GM12801 (cell line): ENCODE results near the gene EEF1AKMT3.

Experiments used
- CTCF ChIP-seq: IDR thresholded peaks from one replicate; pipeline ENCODE4 v1.5.1; 2011; ENCODE audit warnings: control low read depth; ENCODE audit not compliant: insufficient read length; ENCODE audit errors: extremely low read depth

Gene EEF1AKMT3

GRCh38 chr12:57822392-57823130 is 50.1 kb downstream of the EEF1AKMT3 start:
- no peak for TF ChIP-seq CTCF

DNA sequence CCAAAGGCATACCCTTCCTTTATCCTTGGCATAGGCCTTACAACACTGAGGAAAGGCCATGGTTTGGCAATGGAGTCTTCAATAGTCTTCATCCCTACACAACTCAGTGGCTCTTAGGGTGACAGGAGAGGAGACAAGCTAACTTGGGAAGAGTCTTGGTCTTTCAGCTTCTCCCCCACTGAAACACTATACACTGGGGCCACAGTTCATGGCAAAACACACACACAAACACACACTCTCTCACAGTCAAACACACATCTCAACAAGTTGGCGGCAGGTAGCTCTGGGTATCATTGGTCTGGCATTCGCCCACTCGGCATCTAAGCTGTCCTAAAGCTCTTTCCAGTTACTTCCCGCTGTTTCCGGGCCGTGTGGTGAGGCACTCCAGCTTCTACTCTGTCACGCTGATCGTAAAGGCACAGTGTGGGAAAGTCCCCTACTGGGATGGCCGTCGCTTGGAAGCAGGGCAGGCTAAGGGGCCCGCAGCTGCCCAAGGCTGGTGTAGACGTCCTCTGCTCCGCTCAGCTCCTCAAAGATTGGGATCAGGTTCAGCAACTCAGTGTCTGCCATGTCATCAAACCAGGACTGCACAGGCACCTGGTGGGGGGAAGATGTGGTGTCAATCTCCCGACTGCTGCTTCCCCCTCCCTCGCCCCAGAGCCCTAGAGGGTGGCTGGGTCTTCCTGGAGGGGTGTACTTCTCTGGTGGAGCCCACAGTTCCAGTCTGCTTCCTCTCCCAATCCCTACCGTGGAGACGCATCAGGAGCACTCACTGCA is 50.9 kb downstream of the EEF1AKMT3 start:
- TF ChIP-seq CTCF, result no peak

DNA sequence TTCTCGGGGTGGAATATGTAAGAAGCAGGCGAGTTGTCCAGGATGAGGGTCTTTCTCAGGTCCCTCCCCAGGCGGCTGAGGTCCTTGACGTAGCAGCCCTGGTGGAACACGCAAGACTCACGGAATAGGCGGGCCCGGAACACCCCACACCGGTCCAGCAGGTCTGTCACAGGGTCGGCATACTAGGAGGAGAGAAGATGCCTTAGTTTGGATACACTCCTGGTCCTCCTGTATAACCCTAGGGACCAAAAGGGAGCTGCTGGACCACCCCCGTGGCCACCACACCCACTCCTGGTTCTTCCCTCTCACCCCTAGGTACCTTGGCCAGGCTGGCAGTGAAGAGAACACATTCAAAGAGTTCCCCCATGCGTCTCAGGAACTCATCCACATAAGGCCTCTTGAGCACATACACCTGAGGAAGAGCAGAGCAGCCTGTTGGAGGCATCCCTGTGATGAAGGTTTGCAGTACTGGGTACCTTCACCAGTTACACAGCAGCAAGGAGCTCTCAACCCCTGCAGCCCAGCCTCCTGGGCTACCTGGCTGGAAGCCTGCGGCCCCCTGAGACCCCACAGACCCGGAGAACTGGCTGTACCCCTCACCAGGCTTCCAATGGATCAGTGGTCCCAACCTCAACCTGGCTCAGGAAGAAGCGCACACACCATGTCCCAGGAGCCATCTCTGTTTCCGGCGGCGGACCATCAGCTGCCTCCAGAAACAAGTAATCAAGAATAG is 51.7 kb downstream of the EEF1AKMT3 start:
- no peak for TF ChIP-seq CTCF

- TF ChIP-seq CTCF, result no peak
These were observed 53.0 kb downstream of the EEF1AKMT3 start for GRCh38 chr12:57825451-57825850.

DNA sequence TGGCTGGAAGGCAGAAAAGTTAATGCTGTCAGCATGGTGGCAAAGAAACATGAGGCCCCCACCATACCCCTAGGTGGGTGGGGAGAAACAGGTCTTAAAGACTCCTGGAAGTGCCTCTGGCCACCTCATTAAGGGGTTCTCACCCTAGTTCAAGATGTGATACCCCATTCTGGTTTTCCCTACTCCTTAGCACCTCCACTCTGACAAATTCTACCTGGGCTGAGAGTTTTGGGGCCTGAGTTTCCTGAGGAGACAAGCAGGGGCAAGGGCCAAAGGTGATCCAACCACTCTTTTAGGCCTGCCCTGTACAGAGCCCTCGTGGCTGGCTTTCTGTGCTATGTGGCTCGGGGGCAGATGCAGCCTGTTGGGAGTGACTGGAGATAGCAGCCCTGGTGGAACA is 54.0 kb downstream of the EEF1AKMT3 start:
- no peak for TF ChIP-seq CTCF

DNA sequence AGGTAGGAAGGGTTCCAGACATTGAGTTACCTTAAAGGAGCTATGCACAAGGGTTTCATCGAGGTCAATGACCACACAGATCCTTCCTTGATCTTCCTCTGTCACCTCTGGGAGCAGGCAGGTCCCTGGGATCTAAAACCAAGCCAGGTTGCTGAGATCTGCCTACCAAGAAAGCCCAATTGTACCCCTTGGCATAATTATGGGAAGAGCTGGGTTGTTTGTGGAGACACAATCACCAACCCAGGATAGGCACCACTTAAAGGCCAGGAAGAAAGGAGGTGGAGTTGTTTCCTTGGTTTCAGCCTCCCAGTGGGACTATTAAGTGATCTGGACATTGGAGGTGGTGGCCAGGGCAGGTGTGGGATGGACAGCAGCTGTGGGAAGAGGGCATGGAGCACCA is 54.6 kb downstream of the EEF1AKMT3 start:
- no peak for TF ChIP-seq CTCF
